Ammon's horn (tissue), 1 donor: ENCODE measurements around the gene COX7A2L.
A peak's percentile ranks its signal among the peaks of the same experiment; 100 is the strongest.
"Not testable (repeated sequence)": the region's sequence is repeated elsewhere in the genome, so short reads cannot be mapped to it uniquely, and the experiment has no call there.

Experiments used
- DNase-seq: peaks from one replicate; pipeline ENCODE4 v3.0.0-alpha.2; 2016; ENCODE audit warnings: low spot score

Gene COX7A2L

GRCh38 chr2:42367835-42368234 lies 6.8 kb upstream of the COX7A2L start:
- peak; percentile 55 for DNase-seq

GRCh38 chr2:42366411-42366810 lies 5.4 kb upstream of the COX7A2L start:
- no peak for DNase-seq

GRCh38 chr2:42364658-42365057 lies 3.6 kb upstream of the COX7A2L start:
- DNase-seq: no peak

GRCh38 chr2:42363413-42363812 lies 2.4 kb upstream of the COX7A2L start:
- DNase-seq: peak; percentile 55

GRCh38 chr2:42361728-42362283 lies 789 bp upstream of the COX7A2L start:
- no peak for DNase-seq

- DNase-seq: no peak
These were observed 526 bp downstream of the COX7A2L start for GRCh38 chr2:42360493-42360889.

- no peak for DNase-seq
These were observed 993 bp downstream of the COX7A2L start for GRCh38 chr2:42359965-42360483.

- DNase-seq: no peak
These were observed 1.6 kb downstream of the COX7A2L start for GRCh38 chr2:42359304-42359964.

- no peak for DNase-seq
These were observed 7.1 kb downstream of the COX7A2L start for GRCh38 chr2:42353792-42354429.

- no peak for DNase-seq
These were observed 9.2 kb downstream of the COX7A2L start for GRCh38 chr2:42351864-42352263.

GRCh38 chr2:42350434-42351063 lies 10.5 kb downstream of the COX7A2L start:
- DNase-seq: no peak

GRCh38 chr2:42348113-42348805 lies 12.8 kb downstream of the COX7A2L start:
- no peak for DNase-seq

GRCh38 chr2:42347518-42347917 lies 13.5 kb downstream of the COX7A2L start:
- not testable (repeated sequence) for DNase-seq

- not testable (repeated sequence) for DNase-seq
These were observed 14.2 kb downstream of the COX7A2L start for GRCh38 chr2:42346856-42347255.

- no peak for DNase-seq
These were observed 15.0 kb downstream of the COX7A2L start for GRCh38 chr2:42345986-42346385.

GRCh38 chr2:42342795-42343241 lies 18.2 kb downstream of the COX7A2L start:
- no peak for DNase-seq

GRCh38 chr2:42342061-42342794 lies 18.8 kb downstream of the COX7A2L start:
- DNase-seq: no peak

- DNase-seq: no peak
These were observed 19.9 kb downstream of the COX7A2L start for GRCh38 chr2:42340938-42341636.

- no peak for DNase-seq
These were observed 20.7 kb downstream of the COX7A2L start for GRCh38 chr2:42340045-42340937.
